Esophagus muscularis mucosa (tissue), 4 donors: ENCODE results near the gene RNF180. TPM values are rescaled to one million over a fixed set of nuclear protein-coding genes. Genes with fewer than 3 reads are reported as not detected.
A peak's percentile ranks its signal among the peaks of the same experiment; 100 is the strongest.

Source experiments
- DNase-seq: peaks from one replicate; pipeline ENCODE4 v3.0.0-alpha.2; 2017; ENCODE audit errors: extremely low spot score
- H3K27ac ChIP-seq, 4 donors: fragments of 200-600 bp; sonication (generic); replicated peaks in 1 of 4; 1 replicate in 3 of 4; 2 replicates in 1 of 4; pipeline ENCODE4 v1.5.1; 2016 to 2019; ENCODE audit warnings: mild to moderate bottlenecking in 1 of 4
- H3K27me3 ChIP-seq, 4 donors: fragments of 200-600 bp; sonication (generic); one replicate each; pipeline versions ENCODE4 v1.5.1 to v1.6.0; 2016 to 2019
- H3K36me3 ChIP-seq, 4 donors: fragments of 200-600 bp; sonication (generic); one replicate each; pipeline ENCODE4 v1.5.1; 2016 to 2019
- H3K4me1 ChIP-seq, 4 donors: fragments of 200-600 bp; sonication (generic); one replicate each; pipeline ENCODE4 v1.5.1; 2016 to 2019
- H3K4me3 ChIP-seq, 4 donors: fragments of 200-600 bp; sonication (generic); 1 replicate in 2 of 4; 2 replicates in 2 of 4; pipeline ENCODE4 v1.5.1; 2016 to 2019; ENCODE audit warnings: mild to moderate bottlenecking in 4 of 4, moderate library complexity in 1 of 4
- H3K9me3 ChIP-seq, 4 donors: fragments of 200-600 bp; sonication (generic); 1 replicate in 3 of 4; 2 replicates in 1 of 4; pipeline ENCODE4 v1.5.1; 2016 to 2019
- CTCF ChIP-seq, 3 experiments: fragments of 200-600 bp in 2 of 3; fragments of 450-650 bp in 1 of 3; sonication (generic) in 2 of 3; IDR thresholded peaks; one replicate each; pipeline ENCODE4 v1.5.1; 2017 to 2019; ENCODE audit warnings: antibody characterized with exemption in 3 of 3, mild to moderate bottlenecking in 2 of 3, moderate library complexity in 1 of 3
- EP300 ChIP-seq: sonication (generic); formaldehyde crosslinking; IDR thresholded peaks from one replicate; pipeline ENCODE4 v1.6.1; 2017; ENCODE audit warnings: antibody characterized with exemption
- POLR2A ChIP-seq: fragments of 450-650 bp; IDR thresholded peaks from one replicate; pipeline ENCODE4 v1.6.1; 2017; ENCODE audit warnings: antibody characterized with exemption, moderate library complexity, mild to moderate bottlenecking, low read depth
- POLR2AphosphoS5 ChIP-seq, 2 donors: sonication (generic); formaldehyde crosslinking; IDR thresholded peaks; one replicate each; pipeline ENCODE4 v1.6.1; 2017; ENCODE audit warnings: antibody characterized with exemption in 2 of 2
- WGBS: methylation state at CpG from one replicate; pipeline ENCODE4 v1.1.5; 2018; 5-methylcytosine and 5-hydroxymethylcytosine counted together
- intact Hi-C: fragments of 100-400 bp; cut with DNase I; formaldehyde crosslinking; loops from one replicate; pipeline ENCODE4 v1.15.1; 2023
- total RNA-seq, 4 donors: library from RNA; depleted of rRNA; stranded (reverse); fragments of >200 nt; gene quantifications; one replicate each; pipeline versions ENCODE4 v1.1.0 to v1.2.1, GENCODE V29; 2016

RNF180 gene
- total RNA-seq, 4 donors from 2014 or later: 17.9 to 22.4 (median 21.0) TPM

- Histone ChIP-seq H3K27me3 (no peaks in the 10 kb centered on the region), H3K9me3 (no peaks in the 10 kb centered on the region), H3K27ac (peak overlapping the region in 3 of 4 donors; percentile 23 to 48 (median 31)), H3K4me3 (no peak overlapping the region), H3K4me1 (peaks cover 12 to 28% (median 25%) of the 10 kb centered on the region in 4 donors), H3K36me3 (no peaks in the 10 kb centered on the region)
- intact Hi-C loops: loop anchor here (5.0 kb wide), 2 partner anchors 63 to 468 kb away; no protein-coding TSS in a partner anchor
- TF ChIP-seq POLR2A (no peak), POLR2AphosphoS5 (IDR thresholded peaks at IDR 0.05) (no peak), CTCF (IDR thresholded peaks at IDR 0.05) (no peak), EP300 (no peak)
- DNase-seq: peak; percentile 70
- WGBS: 8% methylated on average over 1 of the region's 1 CpG
Measured at GRCh38 chr5:64144425-64145215, 21.0 kb upstream of the RNF180 start.

GRCh38 chr5:64145216-64145895 is 20.3 kb upstream of the RNF180 start:
- peak overlapping the region in 3 of 4 donors; percentile 23 to 48 (median 31) for H3K27ac ChIP-seq
- TF ChIP-seq EP300 (no peak), POLR2A (no peak), POLR2AphosphoS5 (IDR thresholded peaks at IDR 0.05) (no peak), CTCF (IDR thresholded peaks at IDR 0.05) (no peak)
- no peaks in the 10 kb centered on the region for H3K27me3 ChIP-seq
- no peak overlapping the region for H3K4me3 ChIP-seq
- DNase-seq: no peak
- no peaks in the 10 kb centered on the region for H3K9me3 ChIP-seq
- intact Hi-C loops: loop anchor here (5.0 kb wide), 2 partner anchors 62 to 467 kb away; no protein-coding TSS in a partner anchor
- no peaks in the 10 kb centered on the region for H3K36me3 ChIP-seq
- H3K4me1 ChIP-seq: peaks cover 12 to 28% (median 25%) of the 10 kb centered on the region in 4 donors
- WGBS: 24% methylated on average over 4 of the region's 4 CpGs

- DNase-seq: peak; percentile 91
- H3K9me3 ChIP-seq: no peaks in the 10 kb centered on the region
- H3K27me3 ChIP-seq: no peaks in the 10 kb centered on the region
- intact Hi-C loops: loop anchor here (5.0 kb wide), 2 partner anchors 60 to 465 kb away; no protein-coding TSS in a partner anchor
- H3K4me1 ChIP-seq: peaks cover 12 to 28% (median 25%) of the 10 kb centered on the region in 4 donors
- TF ChIP-seq CTCF (IDR thresholded peaks at IDR 0.05) (no peak), POLR2A (no peak), EP300 (no peak), POLR2AphosphoS5 (IDR thresholded peaks at IDR 0.05) (no peak)
- H3K4me3 ChIP-seq: no peak overlapping the region
- no peaks in the 10 kb centered on the region for H3K36me3 ChIP-seq
- WGBS: 88% methylated on average over 2 of the region's 2 CpGs
- no peak overlapping the region for H3K27ac ChIP-seq
Measured at GRCh38 chr5:64147379-64147778, 18.3 kb upstream of the RNF180 start.

- Histone ChIP-seq H3K36me3 (no peaks in the 10 kb centered on the region), H3K27ac (no peak overlapping the region), H3K4me1 (peaks cover 12 to 28% (median 25%) of the 10 kb centered on the region in 4 donors), H3K9me3 (peaks cover 0 to under 1% (median 0%) of the 10 kb centered on the region in 4 donors), H3K4me3 (no peak overlapping the region), H3K27me3 (no peaks in the 10 kb centered on the region)
- peak; percentile 66 to 79 (median 78) for TF ChIP-seq CTCF (IDR thresholded peaks at IDR 0.05)
- no peak for TF ChIP-seq POLR2A
- TF ChIP-seq POLR2AphosphoS5 (IDR thresholded peaks at IDR 0.05): no peak
- intact Hi-C loops: loop anchor here (5.0 kb wide), 2 partner anchors 59 to 464 kb away; no protein-coding TSS in a partner anchor
- DNase-seq: peak; percentile 91
- 15% methylated on average over 7 of the region's 7 CpGs for WGBS
Measured at GRCh38 chr5:64147849-64148441, 17.7 kb upstream of the RNF180 start.
